Measurements from ENCODE around the gene EEA1.

- no peak for TF ChIP-seq CTCF (IDR thresholded peaks at IDR 0.05)
- TF ChIP-seq HES2 (IDR thresholded peaks at IDR 0.05): no peak
- no peak for TF ChIP-seq MAFK (IDR thresholded peaks at IDR 0.05; ENCODE audit: partially characterized antibody)
- TF ChIP-seq POLR2A (IDR thresholded peaks at IDR 0.05; ENCODE audit: low read length): no peak
- TF ChIP-seq REST (IDR thresholded peaks at IDR 0.05): no peak
- TF ChIP-seq MAX (IDR thresholded peaks at IDR 0.05): no peak
These were observed 1.3 kb upstream of the EEA1 start for GRCh38 chr12:92930421-92930820.

Data from A549 (cell line).